HG03558 (cell line): ENCODE data around the gene UBE2O.
A peak's percentile ranks its signal among the peaks of the same experiment; 100 is the strongest.
"Not testable (repeated sequence)": the region's sequence is repeated elsewhere in the genome, so short reads cannot be mapped to it uniquely, and the experiment has no call there.

Experiments used
- ATAC-seq: cut with Tn5 transposase; IDR thresholded peaks from one replicate; pipeline ENCODE4 v1.9.1; 2021; ENCODE audit warnings: moderate number of reproducible peaks; ENCODE audit not compliant: unreplicated experiment; ENCODE audit errors: extremely low read depth

UBE2O gene

GRCh38 chr17:76359776-76360175, 93.2 kb downstream of the UBE2O start:
- ATAC-seq = not testable (repeated sequence)

GRCh38 chr17:76359375-76359774, 93.6 kb downstream of the UBE2O start:
- no peak for ATAC-seq

GRCh38 chr17:76357597-76358158, 95.3 kb downstream of the UBE2O start:
- no peak for ATAC-seq

- ATAC-seq = no peak
Measured at GRCh38 chr17:76356803-76357456, 96.0 kb downstream of the UBE2O start.

- ATAC-seq = no peak
Measured at GRCh38 chr17:76354747-76355310, 98.1 kb downstream of the UBE2O start.

- no peak for ATAC-seq
Measured at GRCh38 chr17:76354317-76354729, 98.6 kb downstream of the UBE2O start.

- ATAC-seq = peak; percentile 34
Measured at GRCh38 chr17:76353599-76354316, 99.2 kb downstream of the UBE2O start, which contains the start of gene PRPSAP1. PRPSAP1 (minus strand) TSS chr17:76353916; CDS start chr17:76353703, 213 bp downstream.

- ATAC-seq = no peak
Measured at GRCh38 chr17:76353004-76353598, 99.9 kb downstream of the UBE2O start.

- ATAC-seq = no peak
Measured at GRCh38 chr17:76351526-76352071, 101.4 kb downstream of the UBE2O start.

GRCh38 chr17:76350463-76350862, 102.5 kb downstream of the UBE2O start:
- no peak for ATAC-seq

GRCh38 chr17:76346936-76347335, 106.0 kb downstream of the UBE2O start:
- ATAC-seq = not testable (repeated sequence)

- no peak for ATAC-seq
Measured at GRCh38 chr17:76345377-76345974, 107.5 kb downstream of the UBE2O start.

- ATAC-seq = no peak
Measured at GRCh38 chr17:76343106-76343505, 109.8 kb downstream of the UBE2O start.

- no peak for ATAC-seq
Measured at GRCh38 chr17:76341301-76341700, 111.7 kb downstream of the UBE2O start.
